Skin of body (tissue), 3 donors: Measurements from ENCODE around the gene SASS6. TPM values are rescaled to one million over a fixed set of nuclear protein-coding genes. Genes with fewer than 3 reads are reported as not detected.
A peak's percentile ranks its signal among the peaks of the same experiment; 100 is the strongest.
"Not testable (repeated sequence)": the region's sequence is repeated elsewhere in the genome, so short reads cannot be mapped to it uniquely, and the experiment has no call there.

Experiments
- DNase-seq: peaks from one replicate; lab custom pipeline; 2025; lab: John Stamatoyannopoulos, UW
- small RNA-seq: library from RNA; depleted of rRNA; stranded (forward); fragments of <200 nt; gene quantifications from one replicate; pipeline ENCODE3, GENCODE V24; 2014; ENCODE audit warnings: low replicate concordance
- total RNA-seq: library from RNA; depleted of rRNA; stranded (reverse); fragments of >200 nt; gene quantifications from one replicate; pipeline ENCODE4 v1.2.3, GENCODE V29; 2014

The SASS6 gene
- total RNA-seq, 1 donor from 2014 or later, result 3.7 TPM

DNA sequence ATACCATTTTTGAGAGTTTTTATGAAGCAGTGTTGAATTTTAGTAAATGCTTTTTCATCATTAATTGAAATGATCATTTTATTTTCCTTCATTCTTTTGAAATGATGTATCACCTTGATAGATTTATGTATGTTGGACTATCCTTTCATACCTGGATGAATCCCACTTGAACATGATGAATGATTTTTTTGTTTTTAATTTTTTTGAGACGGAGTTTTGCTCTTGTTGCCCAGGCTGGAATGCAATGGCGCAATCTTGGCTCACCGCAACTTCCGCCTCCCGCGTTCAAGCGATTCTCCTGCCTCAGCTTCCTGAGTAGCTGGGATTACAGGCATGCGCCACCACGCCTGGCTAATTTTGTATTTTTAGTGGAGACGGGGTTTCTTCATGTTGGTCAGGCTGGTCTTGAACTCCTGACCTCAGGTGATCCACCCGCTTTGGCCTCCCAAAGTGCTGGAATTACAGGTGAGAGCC lies 85.5 kb downstream of the SASS6 start:
- not testable (repeated sequence) for DNase-seq

DNA sequence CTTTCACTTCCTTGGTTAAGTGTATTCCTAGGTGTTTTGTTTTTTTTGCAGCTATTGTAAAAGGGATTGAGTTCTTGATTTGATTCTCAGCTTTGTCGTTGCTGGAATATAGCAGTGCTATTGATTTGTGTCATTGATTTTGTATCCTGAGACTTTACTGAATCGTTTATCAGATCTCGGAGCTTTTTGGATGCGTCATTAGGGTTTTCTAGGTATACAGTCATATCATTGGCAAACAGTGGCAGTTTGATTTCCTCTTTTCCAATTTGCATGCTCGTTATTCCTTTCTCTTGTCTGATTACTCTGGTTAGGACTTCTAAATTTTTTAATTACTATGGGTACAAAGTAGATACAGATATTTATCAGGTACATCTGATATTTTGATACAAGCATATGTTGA lies 87.5 kb downstream of the SASS6 start:
- no peak for DNase-seq

DNA sequence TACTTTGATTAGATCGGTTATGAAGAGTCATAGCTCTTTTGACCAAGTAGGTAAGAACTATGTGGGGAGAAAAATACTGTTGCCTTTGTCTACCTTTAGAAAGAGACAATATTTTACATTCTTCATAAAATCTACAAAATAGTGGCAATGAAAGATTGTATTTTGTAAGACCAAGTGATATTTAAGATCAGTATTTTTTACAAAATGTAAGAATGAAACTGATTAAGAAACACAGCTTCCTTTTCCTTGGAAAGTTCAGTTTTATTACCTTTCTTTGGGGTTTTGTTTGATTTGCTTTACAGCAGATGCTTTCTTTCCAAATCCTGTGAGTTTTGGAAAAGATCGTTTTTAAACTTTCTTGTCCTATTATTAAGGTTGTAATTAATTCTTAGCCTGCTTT lies 93.1 kb downstream of the SASS6 start:
- DNase-seq, result no peak

DNA sequence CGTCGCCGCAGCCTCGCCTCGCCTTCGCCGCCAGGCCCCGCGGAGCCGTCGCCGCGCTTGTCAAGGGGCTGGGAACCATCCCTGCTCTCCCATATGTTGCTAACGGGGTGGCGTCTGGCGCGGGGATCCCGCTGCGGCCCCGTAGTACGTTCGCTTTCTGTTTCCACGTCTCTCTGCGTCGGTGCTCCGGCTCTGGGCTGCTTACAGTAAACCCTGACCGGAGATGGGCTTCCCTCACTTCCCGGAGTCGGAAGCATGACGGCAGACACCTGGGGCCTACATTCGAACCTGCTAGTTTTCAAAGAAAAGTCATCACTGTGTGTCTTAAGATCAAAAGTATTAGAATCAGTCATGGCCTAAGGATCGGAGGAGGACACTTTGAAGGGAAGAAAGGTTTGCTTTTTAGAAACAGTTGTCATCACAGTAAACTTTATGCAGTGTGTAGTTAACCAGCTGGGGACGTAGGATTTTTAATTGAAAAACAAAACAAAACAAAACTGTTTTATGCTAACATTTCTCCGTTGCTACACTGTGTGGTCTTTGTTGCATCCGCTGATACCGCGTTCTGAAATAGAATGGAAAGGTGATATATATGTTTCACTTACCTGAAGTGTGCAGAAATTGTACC lies 94.0 kb downstream of the SASS6 start:
- peak; percentile 76 for DNase-seq

DNA sequence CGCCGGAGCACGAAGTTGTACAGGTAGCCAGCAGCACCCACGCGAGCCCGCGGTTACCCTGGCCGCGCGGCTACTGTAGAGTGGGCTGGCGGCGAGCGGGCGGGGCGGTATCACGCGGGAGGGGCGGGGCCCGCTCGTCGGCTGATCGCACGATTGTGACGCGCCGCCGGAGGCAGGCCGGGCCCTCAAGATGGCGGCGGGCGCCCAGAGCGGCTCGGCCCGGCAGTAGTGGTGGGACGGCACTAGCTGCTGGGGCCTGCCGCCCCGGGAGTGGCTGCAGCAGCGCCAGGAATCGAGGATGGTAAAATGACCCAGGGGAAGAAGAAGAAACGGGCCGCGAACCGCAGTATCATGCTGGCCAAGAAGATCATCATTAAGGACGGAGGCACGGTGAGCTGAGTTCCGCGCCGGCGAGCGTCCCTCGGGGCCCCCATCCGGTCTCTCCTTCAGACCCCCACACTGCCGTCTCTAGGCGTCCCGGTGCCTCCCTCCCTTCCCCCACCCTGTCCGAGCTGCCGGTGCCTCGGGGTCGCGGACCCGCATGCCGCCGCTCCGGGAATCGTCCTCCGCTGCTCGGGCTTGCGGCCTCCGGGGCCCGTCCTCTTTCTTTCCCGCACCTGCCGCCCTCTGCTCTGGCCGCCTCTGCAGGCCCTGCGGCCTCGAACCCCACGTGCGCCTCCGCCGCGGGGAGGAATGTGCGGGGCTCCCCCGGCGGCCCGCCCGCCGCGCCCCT lies 94.6 kb downstream of the SASS6 start:
- DNase-seq, result peak; percentile 80

DNA sequence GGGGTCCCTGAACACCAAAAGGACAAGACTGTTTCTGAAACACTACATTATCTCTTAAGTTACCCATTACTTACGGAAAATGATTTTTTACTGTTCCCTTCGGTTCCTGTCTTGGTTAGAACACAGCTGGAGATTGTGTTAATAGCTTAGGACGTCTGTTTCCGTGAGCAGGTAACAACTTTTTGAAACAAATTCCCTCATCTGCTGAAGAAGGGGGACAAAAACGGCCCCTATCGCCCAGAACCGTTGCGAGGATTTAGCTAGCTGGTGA lies 95.1 kb downstream of the SASS6 start:
- no peak for DNase-seq

DNA sequence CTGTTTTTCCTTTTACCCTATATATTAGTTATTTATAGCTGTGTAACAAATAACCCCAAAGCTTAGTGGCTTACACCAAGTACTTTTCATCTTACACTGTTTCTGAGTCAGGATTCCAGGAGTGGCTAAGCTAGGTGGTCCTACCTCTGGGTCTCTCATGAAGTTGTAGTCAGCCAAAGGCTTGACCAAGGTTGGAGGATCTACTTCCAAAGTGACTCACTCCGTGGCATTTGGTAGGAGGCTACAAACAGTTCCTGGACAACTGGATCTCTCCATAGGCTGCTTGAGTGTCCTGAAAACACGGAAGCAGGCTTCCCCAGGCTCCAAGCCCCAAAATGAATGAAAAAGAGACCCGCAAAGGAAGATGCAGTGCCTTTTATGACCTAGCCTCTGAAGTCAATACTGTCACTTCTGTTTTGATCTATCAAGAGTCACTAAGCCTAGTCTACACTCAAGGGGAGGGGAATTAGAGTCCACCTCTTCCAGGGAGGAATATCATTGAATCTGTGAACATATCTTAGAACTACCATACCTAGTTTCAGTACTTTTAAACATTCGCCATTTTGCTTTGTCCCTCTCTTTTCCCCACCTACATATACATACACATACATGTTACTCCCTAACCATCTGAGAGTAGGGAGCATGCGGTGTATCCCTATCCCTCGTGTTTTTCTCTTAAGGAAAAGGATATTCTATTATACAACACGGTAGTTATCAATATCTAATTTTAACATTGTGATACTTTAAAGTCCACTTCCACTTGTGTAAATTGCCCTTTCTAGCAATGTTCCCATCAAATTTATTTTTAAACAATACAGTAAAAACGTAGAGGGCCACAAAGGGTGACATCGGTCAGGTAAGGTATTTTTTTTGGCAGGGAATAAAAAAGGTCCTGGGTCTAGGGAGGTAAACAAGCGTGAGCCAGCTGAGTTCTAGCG lies 95.7 kb downstream of the SASS6 start:
- no peak for DNase-seq

DNA sequence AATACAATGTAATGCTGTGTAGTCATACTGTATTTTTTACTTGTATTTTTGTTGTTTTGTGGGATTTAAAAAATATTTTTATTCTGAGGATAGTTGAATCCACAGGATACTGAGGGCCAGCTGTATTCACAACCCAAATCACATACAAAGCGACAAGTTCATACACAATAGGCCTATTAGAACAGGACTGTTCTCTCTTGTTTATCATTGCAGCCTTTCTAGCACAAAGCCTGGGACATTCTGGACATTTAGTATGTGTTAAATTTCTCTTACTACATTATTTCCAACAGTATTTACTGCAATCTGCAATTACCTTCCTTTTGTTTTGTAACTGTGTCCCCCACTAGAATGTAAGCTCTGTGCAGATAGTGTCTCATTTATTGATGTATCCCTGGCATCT lies 97.5 kb downstream of the SASS6 start:
- no peak for DNase-seq

DNA sequence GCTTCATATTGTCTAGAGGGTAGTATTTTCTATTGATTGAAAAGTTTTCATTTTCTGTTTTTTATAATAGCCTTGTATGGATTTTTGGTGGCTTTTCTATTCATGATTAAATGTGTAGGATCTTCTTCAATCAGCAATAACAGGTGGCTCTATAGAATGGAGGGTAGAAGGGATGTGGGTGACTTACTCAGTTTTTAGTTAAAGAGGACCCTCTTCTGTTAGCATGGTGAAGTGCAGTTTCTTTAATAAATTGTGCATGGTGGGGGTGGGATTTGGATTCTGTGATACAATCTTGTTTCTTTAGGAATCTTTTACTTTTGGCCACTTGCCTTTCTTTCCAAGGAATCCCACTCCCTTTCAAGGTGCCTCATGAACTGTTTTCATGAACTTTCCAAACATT lies 98.3 kb downstream of the SASS6 start:
- DNase-seq, result no peak

Small RNA genes lying within 50 kb of the gene (small RNA-seq; reads per million reads assigned to genes)
- not detected for gene AC093019.1

Other genes with a start within 250 kb of the SASS6 start
- gene SLC35A3, start 162.9 kb downstream of the SASS6 start, total RNA-seq, result 26.7 TPM
- gene TRMT13, start 233 bp upstream of the SASS6 start, total RNA-seq, result 31.7 TPM
- 35.4 TPM for gene LRRC39, start 45.3 kb upstream of the SASS6 start, total RNA-seq
- gene DBT, start 116.9 kb upstream of the SASS6 start, total RNA-seq, result 8.3 TPM
- gene RTCA, start 133.3 kb upstream of the SASS6 start, total RNA-seq, result 23.7 TPM
- gene CDC14A, start 219.6 kb upstream of the SASS6 start, total RNA-seq, result 13.6 TPM